Raji (cell line): ENCODE data around the gene BCAS3.

Experiments
- POLR2A ChIP-seq: IDR thresholded peaks from 2 replicates; pipeline ENCODE4 v1.6.1; 2011; ENCODE audit warnings: low read depth, low read length, control low read depth; ENCODE audit not compliant: insufficient read depth

Gene BCAS3

GRCh38 chr17:61391595-61392291, 714.1 kb downstream of the BCAS3 start:
- no peak for TF ChIP-seq POLR2A

- TF ChIP-seq POLR2A: no peak
Measured at GRCh38 chr17:61392679-61393078, 715.0 kb downstream of the BCAS3 start.

- no peak for TF ChIP-seq POLR2A
Measured at GRCh38 chr17:61393550-61393903, 715.9 kb downstream of the BCAS3 start.

GRCh38 chr17:61393904-61394629, 716.4 kb downstream of the BCAS3 start:
- TF ChIP-seq POLR2A: no peak

- no peak for TF ChIP-seq POLR2A
Measured at GRCh38 chr17:61394630-61395408, 717.2 kb downstream of the BCAS3 start.

GRCh38 chr17:61395409-61395982, 717.8 kb downstream of the BCAS3 start:
- no peak for TF ChIP-seq POLR2A

GRCh38 chr17:61395983-61396585, 718.4 kb downstream of the BCAS3 start:
- no peak for TF ChIP-seq POLR2A

- no peak for TF ChIP-seq POLR2A
Measured at GRCh38 chr17:61396586-61397085, 719.0 kb downstream of the BCAS3 start.

GRCh38 chr17:61397086-61397842, 719.6 kb downstream of the BCAS3 start:
- no peak for TF ChIP-seq POLR2A

GRCh38 chr17:61398721-61399130, 721.1 kb downstream of the BCAS3 start:
- no peak for TF ChIP-seq POLR2A

- TF ChIP-seq POLR2A: no peak
Measured at GRCh38 chr17:61399131-61400065, 721.7 kb downstream of the BCAS3 start, which contains the start of gene TBX2. Gene TBX2, plus strand, starts transcription at chr17:61399843. Its CDS starts 334 bp downstream, at chr17:61400177.

GRCh38 chr17:61400066-61400716, 722.5 kb downstream of the BCAS3 start:
- no peak for TF ChIP-seq POLR2A

- no peak for TF ChIP-seq POLR2A
Measured at GRCh38 chr17:61400717-61401388, 723.2 kb downstream of the BCAS3 start.
